ENCODE measurements around the gene ATP2C1. TPM values are rescaled to one million over a fixed set of nuclear protein-coding genes. Genes with fewer than 3 reads are reported as not detected.

The ATP2C1 gene
- total and polyA plus RNA-seq, 2 donors from 2014 or later, result 46.8 to 102 TPM

DNA sequence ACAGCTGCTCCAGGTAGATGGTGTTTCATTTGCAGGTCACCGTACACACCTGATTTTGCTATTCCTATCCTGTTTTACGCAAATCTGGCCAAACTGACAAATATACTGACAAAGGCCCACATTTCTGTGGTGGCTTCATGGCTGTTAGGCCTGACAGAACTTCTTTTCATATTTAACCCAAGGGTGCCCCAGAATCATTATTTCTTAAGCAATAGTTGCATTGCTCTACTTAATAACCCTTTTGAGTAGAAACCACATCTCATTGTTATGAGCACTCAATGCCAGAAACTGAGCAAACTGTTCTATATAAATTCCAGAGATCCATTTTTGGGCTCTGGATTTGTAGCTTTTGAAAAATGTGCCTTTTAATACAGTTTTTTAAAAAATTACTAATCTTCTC, 113.4 kb downstream of the ATP2C1 start:
- no peaks in the 10 kb centered on the region for H3K9me3 ChIP-seq (ENCODE audit: control insufficient read depth in 2 of 3, insufficient read depth in 1 of 3, low read length in 3 of 3)
- DNase-seq (no peak), FAIRE-seq (no peak)
- TF ChIP-seq, protein P1, sequence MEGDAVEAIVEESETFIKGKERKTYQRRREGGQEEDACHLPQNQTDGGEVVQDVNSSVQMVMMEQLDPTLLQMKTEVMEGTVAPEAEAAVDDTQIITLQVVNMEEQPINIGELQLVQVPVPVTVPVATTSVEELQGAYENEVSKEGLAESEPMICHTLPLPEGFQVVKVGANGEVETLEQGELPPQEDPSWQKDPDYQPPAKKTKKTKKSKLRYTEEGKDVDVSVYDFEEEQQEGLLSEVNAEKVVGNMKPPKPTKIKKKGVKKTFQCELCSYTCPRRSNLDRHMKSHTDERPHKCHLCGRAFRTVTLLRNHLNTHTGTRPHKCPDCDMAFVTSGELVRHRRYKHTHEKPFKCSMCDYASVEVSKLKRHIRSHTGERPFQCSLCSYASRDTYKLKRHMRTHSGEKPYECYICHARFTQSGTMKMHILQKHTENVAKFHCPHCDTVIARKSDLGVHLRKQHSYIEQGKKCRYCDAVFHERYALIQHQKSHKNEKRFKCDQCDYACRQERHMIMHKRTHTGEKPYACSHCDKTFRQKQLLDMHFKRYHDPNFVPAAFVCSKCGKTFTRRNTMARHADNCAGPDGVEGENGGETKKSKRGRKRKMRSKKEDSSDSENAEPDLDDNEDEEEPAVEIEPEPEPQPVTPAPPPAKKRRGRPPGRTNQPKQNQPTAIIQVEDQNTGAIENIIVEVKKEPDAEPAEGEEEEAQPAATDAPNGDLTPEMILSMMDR (IDR thresholded peaks at IDR 0.05; ENCODE audit: borderline replicate concordance, extremely low read depth, insufficient read depth), result no peak
- peaks cover 2 to 6% (median 4%) of the 10 kb centered on the region in 3 donors for H3K36me3 ChIP-seq (ENCODE audit: control insufficient read depth in 2 of 3, insufficient read depth in 3 of 3, low read length in 3 of 3)
- intact Hi-C loops (cut with DNase I), result no loop called here
- H3K9ac ChIP-seq (ENCODE audit: low read length in 3 of 3), result no peak overlapping the region
- H3K4me3 ChIP-seq (ENCODE audit: low read length in 3 of 3), result no peak overlapping the region
- H3K27me3 ChIP-seq (ENCODE audit: control insufficient read depth, insufficient read depth, low read length), result no peaks in the 10 kb centered on the region
- H3K27ac ChIP-seq (ENCODE audit: low read depth in 2 of 2, low read length in 2 of 2), result no peak overlapping the region
- no peaks in the 10 kb centered on the region for H3K4me1 ChIP-seq (ENCODE audit: control insufficient read depth in 2 of 3, insufficient read depth in 2 of 3, low read depth in 1 of 3, low read length in 3 of 3)

DNA sequence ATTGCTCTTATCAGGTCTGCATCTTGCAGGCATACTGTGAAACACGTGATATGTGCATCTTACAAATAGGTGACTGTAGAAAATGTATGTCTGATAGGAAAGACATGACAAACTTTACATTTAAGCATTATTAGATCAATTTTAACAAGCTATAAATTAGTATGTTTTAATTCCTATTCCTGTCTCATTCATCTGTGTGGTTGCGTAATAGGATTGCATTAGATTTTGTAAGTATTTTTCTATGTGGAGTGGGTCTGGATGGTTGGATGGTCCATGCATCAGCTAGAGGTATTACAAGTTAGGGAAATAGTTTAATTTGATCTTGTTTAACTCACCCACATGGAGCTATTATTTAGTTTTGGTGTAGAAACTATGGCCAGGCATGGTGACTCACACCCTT, 113.9 kb downstream of the ATP2C1 start:
- H3K9me3 ChIP-seq (ENCODE audit: control insufficient read depth in 2 of 3, insufficient read depth in 1 of 3, low read length in 3 of 3), result no peaks in the 10 kb centered on the region
- TF ChIP-seq, protein P1 (IDR thresholded peaks at IDR 0.05; ENCODE audit: borderline replicate concordance, extremely low read depth, insufficient read depth), result no peak
- H3K4me1 ChIP-seq (ENCODE audit: control insufficient read depth in 2 of 3, insufficient read depth in 2 of 3, low read depth in 1 of 3, low read length in 3 of 3), result no peaks in the 10 kb centered on the region
- intact Hi-C loops (cut with DNase I), result no loop called here
- H3K4me3 ChIP-seq (ENCODE audit: low read length in 3 of 3), result no peak overlapping the region
- FAIRE-seq (no peak), DNase-seq (no peak)
- no peak overlapping the region for H3K27ac ChIP-seq (ENCODE audit: low read depth in 2 of 2, low read length in 2 of 2)
- no peaks in the 10 kb centered on the region for H3K27me3 ChIP-seq (ENCODE audit: control insufficient read depth, insufficient read depth, low read length)
- no peak overlapping the region for H3K9ac ChIP-seq (ENCODE audit: low read length in 3 of 3)
- H3K36me3 ChIP-seq (ENCODE audit: control insufficient read depth in 2 of 3, insufficient read depth in 3 of 3, low read length in 3 of 3), result peaks cover 2 to 6% (median 4%) of the 10 kb centered on the region in 3 donors

DNA sequence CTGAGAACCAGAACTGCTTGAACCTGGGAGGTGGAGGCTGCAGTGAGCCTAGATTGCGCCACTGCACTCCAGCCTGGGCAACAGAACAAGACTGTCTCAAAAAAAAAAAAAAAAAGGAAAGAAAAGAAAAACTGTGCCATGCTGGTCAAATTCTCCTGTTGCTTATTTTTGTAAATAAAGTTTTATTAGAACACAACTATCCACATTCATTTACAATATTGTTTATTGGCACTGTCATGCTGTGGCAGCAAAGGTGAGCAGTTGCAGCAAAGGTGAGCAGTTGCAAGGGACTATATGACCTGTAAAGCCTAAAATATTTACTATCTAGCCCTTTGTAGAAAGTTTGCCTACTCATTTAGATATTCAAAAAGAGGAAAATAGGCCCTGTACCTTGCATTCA, 114.4 kb downstream of the ATP2C1 start:
- Histone ChIP-seq H3K27me3 (ENCODE audit: control insufficient read depth, insufficient read depth, low read length) (no peaks in the 10 kb centered on the region), H3K4me3 (ENCODE audit: low read length in 3 of 3) (no peak overlapping the region), H3K9me3 (ENCODE audit: control insufficient read depth in 2 of 3, insufficient read depth in 1 of 3, low read length in 3 of 3) (no peaks in the 10 kb centered on the region), H3K36me3 (ENCODE audit: control insufficient read depth in 2 of 3, insufficient read depth in 3 of 3, low read length in 3 of 3) (peaks cover 2 to 6% (median 4%) of the 10 kb centered on the region in 3 donors), H3K9ac (ENCODE audit: low read length in 3 of 3) (no peak overlapping the region), H3K4me1 (ENCODE audit: control insufficient read depth in 2 of 3, insufficient read depth in 2 of 3, low read depth in 1 of 3, low read length in 3 of 3) (no peaks in the 10 kb centered on the region), H3K27ac (ENCODE audit: low read depth in 2 of 2, low read length in 2 of 2) (no peak overlapping the region)
- DNase-seq, result no peak
- FAIRE-seq, result no peak
- intact Hi-C loops (cut with DNase I), result no loop called here
- TF ChIP-seq, protein P1 (IDR thresholded peaks at IDR 0.05; ENCODE audit: borderline replicate concordance, extremely low read depth, insufficient read depth), result no peak

DNA sequence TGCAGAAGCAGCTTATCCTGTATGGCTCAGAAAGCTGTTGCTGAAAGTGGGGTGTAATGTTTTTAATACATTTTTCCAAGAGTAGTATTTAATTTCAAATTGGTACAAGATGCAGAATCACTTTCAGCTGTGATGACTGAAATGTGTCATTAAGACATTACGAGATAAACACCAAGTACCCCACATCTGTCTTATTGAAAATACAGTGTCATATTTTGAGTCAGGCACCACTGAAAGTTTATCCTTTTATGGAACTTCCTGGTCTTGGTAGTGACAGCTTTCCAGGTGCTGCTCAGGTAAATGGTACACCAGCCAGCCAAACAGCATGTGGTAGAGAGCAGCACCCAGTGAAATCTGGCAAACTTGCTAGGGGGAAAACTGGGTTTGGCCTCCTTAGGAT, 115.8 kb downstream of the ATP2C1 start:
- Histone ChIP-seq H3K4me1 (ENCODE audit: control insufficient read depth in 2 of 3, insufficient read depth in 2 of 3, low read depth in 1 of 3, low read length in 3 of 3) (no peaks in the 10 kb centered on the region), H3K27ac (ENCODE audit: low read depth in 2 of 2, low read length in 2 of 2) (no peak overlapping the region), H3K27me3 (ENCODE audit: control insufficient read depth, insufficient read depth, low read length) (no peaks in the 10 kb centered on the region), H3K36me3 (ENCODE audit: control insufficient read depth in 2 of 3, insufficient read depth in 3 of 3, low read length in 3 of 3) (peaks cover 0 to 8% (median 6%) of the 10 kb centered on the region in 3 donors), H3K9ac (ENCODE audit: low read length in 3 of 3) (no peak overlapping the region), H3K9me3 (ENCODE audit: control insufficient read depth in 2 of 3, insufficient read depth in 1 of 3, low read length in 3 of 3) (no peaks in the 10 kb centered on the region), H3K4me3 (ENCODE audit: low read length in 3 of 3) (no peak overlapping the region)
- intact Hi-C loops (cut with DNase I), result no loop called here
- FAIRE-seq, result no peak
- TF ChIP-seq, protein P1 (IDR thresholded peaks at IDR 0.05; ENCODE audit: borderline replicate concordance, extremely low read depth, insufficient read depth), result no peak
- no peak for DNase-seq

Data from kidney (tissue), 14 donors.